HepG2 (cell line): Measurements from ENCODE around the gene ITGB5.

Experiments
- EHMT2 ChIP-seq: fragments of 200-600 bp; sonication (generic); IDR thresholded peaks from 2 replicates; pipeline ENCODE4 v1.7.0; 2017; ENCODE audit warnings: antibody characterized with exemption, low read depth, low read length, borderline replicate concordance
- EZH2 ChIP-seq: conservative IDR thresholded peaks from 2 replicates; pipeline ENCODE4 v1.6.1; 2012; ENCODE audit warnings: mild to moderate bottlenecking, low read depth, low read length, moderate library complexity
- HNF4G ChIP-seq, 2 experiments: sonication (generic) in 1 of 2; formaldehyde crosslinking in 1 of 2; IDR thresholded peaks; 2 replicates each; pipeline versions ENCODE4 v1.4.0 to v1.6.1; 2011 to 2020; ENCODE audit warnings: borderline replicate concordance in 2 of 2, low read depth in 2 of 2, mild to moderate bottlenecking in 2 of 2, low read length in 1 of 2, missing genetic modification reagents in 1 of 2, moderate library complexity in 1 of 2
- KDM5A ChIP-seq: fragments of 200-600 bp; sonication (generic); IDR thresholded peaks from 2 replicates; pipeline ENCODE4 v1.7.0; 2018; ENCODE audit warnings: antibody characterized with exemption, mild to moderate bottlenecking, low read length, borderline replicate concordance
- TAF15 ChIP-seq: fragments of 200-400 bp; formaldehyde crosslinking; IDR thresholded peaks from one replicate; pipeline ENCODE4 v1.6.1; 2018; ENCODE audit warnings: mild to moderate bottlenecking, low read depth, low read length; ENCODE audit not compliant: poor library complexity, severe bottlenecking
- TCF7L2 ChIP-seq: IDR thresholded peaks from 2 replicates; pipeline ENCODE4 v1.6.1; 2011; ENCODE audit warnings: mild to moderate bottlenecking, low read depth, low read length, moderate library complexity
- USF2 ChIP-seq, 2 experiments: sonication (generic) in 1 of 2; formaldehyde crosslinking in 1 of 2; IDR thresholded peaks; 2 replicates each; pipeline versions ENCODE4 v1.5.1 to v1.6.1; 2011 to 2020; ENCODE audit warnings: borderline replicate concordance in 1 of 2, low read depth in 1 of 2, low read length in 1 of 2, mild to moderate bottlenecking in 1 of 2, missing genetic modification reagents in 1 of 2, moderate library complexity in 1 of 2
- ZNF644 ChIP-seq: IDR thresholded peaks from 2 replicates; pipeline ENCODE4 v1.6.1; 2016; ENCODE audit warnings: low read depth
- TF ChIP-seq, protein P1 (sequence below): sonication (generic); formaldehyde crosslinking; IDR thresholded peaks from 2 replicates; pipeline ENCODE4 v1.5.1; 2020; ENCODE audit warnings: missing genetic modification reagents, mild to moderate bottlenecking, borderline replicate concordance
- TF ChIP-seq, protein P2 (sequence below), 2 experiments: IDR thresholded peaks; 2 replicates each; pipeline ENCODE4 v1.6.1; 2011 to 2012; ENCODE audit warnings: low read length in 2 of 2, borderline replicate concordance in 1 of 2, low read depth in 1 of 2, mild to moderate bottlenecking in 1 of 2, moderate library complexity in 1 of 2

DNA sequence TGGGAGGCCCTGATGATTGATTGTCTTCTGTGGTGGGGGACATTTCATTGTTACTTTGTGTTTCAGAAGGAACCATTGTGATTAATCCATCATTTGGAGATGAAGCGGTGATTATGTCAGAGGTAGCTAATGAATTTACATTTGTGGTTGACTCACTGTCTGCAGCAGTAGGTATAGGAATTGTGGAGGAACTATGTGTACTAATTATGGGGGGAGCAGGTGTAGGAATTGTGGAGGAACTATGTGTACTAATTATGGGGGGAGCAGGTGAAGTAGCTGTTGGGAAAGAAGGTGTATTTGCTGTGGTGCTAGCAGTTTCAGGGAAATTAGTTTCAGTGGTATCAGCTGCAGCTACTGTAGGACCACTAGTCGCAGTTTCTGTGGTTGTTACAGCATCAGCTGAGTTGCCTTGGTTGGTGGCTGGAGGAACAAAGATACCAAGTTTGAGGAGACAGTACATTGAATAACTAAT, 40.4 kb upstream of the ITGB5 start:
- TF ChIP-seq TCF7L2 (no peak), HNF4G (IDR thresholded peaks at IDR 0.05; ENCODE audit: borderline replicate concordance, low read depth, low read length) (no peak), HNF4G (CRISPR knock-in tag; IDR thresholded peaks at IDR 0.05; ENCODE audit: borderline replicate concordance, low read depth) (no peak), ZNF644 (CRISPR knock-in tag) (no peak), KDM5A (no peak), USF2 (IDR thresholded peaks at IDR 0.05; ENCODE audit: low read depth, low read length) (no peak), USF2 (CRISPR knock-in tag; IDR thresholded peaks at IDR 0.05; ENCODE audit: borderline replicate concordance) (no peak), EZH2 (no peak), EHMT2 (no peak), TAF15 (no peak)
- TF ChIP-seq, protein P1, sequence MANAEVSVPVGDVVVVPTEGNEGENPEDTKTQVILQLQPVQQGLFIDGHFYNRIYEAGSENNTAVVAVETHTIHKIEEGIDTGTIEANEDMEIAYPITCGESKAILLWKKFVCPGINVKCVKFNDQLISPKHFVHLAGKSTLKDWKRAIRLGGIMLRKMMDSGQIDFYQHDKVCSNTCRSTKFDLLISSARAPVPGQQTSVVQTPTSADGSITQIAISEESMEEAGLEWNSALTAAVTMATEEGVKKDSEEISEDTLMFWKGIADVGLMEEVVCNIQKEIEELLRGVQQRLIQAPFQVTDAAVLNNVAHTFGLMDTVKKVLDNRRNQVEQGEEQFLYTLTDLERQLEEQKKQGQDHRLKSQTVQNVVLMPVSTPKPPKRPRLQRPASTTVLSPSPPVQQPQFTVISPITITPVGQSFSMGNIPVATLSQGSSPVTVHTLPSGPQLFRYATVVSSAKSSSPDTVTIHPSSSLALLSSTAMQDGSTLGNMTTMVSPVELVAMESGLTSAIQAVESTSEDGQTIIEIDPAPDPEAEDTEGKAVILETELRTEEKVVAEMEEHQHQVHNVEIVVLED (CRISPR knock-in tag): no peak
- TF ChIP-seq, protein P2, sequence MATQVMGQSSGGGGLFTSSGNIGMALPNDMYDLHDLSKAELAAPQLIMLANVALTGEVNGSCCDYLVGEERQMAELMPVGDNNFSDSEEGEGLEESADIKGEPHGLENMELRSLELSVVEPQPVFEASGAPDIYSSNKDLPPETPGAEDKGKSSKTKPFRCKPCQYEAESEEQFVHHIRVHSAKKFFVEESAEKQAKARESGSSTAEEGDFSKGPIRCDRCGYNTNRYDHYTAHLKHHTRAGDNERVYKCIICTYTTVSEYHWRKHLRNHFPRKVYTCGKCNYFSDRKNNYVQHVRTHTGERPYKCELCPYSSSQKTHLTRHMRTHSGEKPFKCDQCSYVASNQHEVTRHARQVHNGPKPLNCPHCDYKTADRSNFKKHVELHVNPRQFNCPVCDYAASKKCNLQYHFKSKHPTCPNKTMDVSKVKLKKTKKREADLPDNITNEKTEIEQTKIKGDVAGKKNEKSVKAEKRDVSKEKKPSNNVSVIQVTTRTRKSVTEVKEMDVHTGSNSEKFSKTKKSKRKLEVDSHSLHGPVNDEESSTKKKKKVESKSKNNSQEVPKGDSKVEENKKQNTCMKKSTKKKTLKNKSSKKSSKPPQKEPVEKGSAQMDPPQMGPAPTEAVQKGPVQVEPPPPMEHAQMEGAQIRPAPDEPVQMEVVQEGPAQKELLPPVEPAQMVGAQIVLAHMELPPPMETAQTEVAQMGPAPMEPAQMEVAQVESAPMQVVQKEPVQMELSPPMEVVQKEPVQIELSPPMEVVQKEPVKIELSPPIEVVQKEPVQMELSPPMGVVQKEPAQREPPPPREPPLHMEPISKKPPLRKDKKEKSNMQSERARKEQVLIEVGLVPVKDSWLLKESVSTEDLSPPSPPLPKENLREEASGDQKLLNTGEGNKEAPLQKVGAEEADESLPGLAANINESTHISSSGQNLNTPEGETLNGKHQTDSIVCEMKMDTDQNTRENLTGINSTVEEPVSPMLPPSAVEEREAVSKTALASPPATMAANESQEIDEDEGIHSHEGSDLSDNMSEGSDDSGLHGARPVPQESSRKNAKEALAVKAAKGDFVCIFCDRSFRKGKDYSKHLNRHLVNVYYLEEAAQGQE (IDR thresholded peaks at IDR 0.05; ENCODE audit: borderline replicate concordance in 1 of 2, low read depth in 1 of 2, low read length in 2 of 2): no peak
